IMR-90 (cell line): Measurements from ENCODE around the gene ZEB2. TPM values are rescaled to one million over a fixed set of nuclear protein-coding genes. Genes with fewer than 3 reads are reported as not detected.
A peak's percentile ranks its signal among the peaks of the same experiment; 100 is the strongest.

Experiments used
- ATAC-seq: fragments of 200-7000 bp; cut with Tn5 transposase; 2 replicates; pipeline ENCODE4 v1.9.1; 2020; ENCODE audit warnings: low read depth, mild to moderate bottlenecking, moderate library complexity
- BruUV-seq: library from RNA; stranded (reverse); fragments of 400-500 nt; replicated peaks from 2 replicates; lab custom pipeline; 2021; lab: Mats Ljungman, UMichigan
- CTCF ChIA-PET: fragments of 300-600 bp; formaldehyde crosslinking; extraction: SDS; loops from one replicate; lab custom pipeline; 2021; ENCODE audit warnings: antibody characterized with exemption; lab: Yijun Ruan, JAX
- POLR2A ChIA-PET: fragments of 300-600 bp; sonication (Branson Sonifier 250); formaldehyde crosslinking; loops from one replicate; lab custom pipeline; 2022; ENCODE audit warnings: antibody characterized with exemption; ENCODE audit not compliant: unreplicated experiment; lab: Charles Lee
- DNase-seq: peaks from one replicate; pipeline ENCODE4 v3.0.0; 2013
- H2AFZ ChIP-seq: replicated peaks from 2 replicates; pipeline ENCODE3; 2013; ENCODE audit warnings: low read length, mild to moderate bottlenecking; ENCODE audit not compliant: poor library complexity
- H2AK5ac ChIP-seq: 2 replicates; pipeline ENCODE4 v1.6.1; 2013; ENCODE audit warnings: low read depth, low read length, inconsistent platforms
- H2AK9ac ChIP-seq: replicated peaks from 2 replicates; pipeline ENCODE3; 2013; ENCODE audit warnings: mild to moderate bottlenecking, low read depth, low read length, moderate library complexity; ENCODE audit not compliant: poor library complexity
- H2BK120ac ChIP-seq: 2 replicates; pipeline ENCODE4 v1.6.1; 2013; ENCODE audit warnings: low read depth, low read length, inconsistent platforms
- H2BK15ac ChIP-seq: 3 replicates; pipeline ENCODE4 v1.6.1; 2013; ENCODE audit warnings: low read depth, low read length, inconsistent platforms
- H2BK20ac ChIP-seq: 2 replicates; pipeline ENCODE4 v1.6.1; 2013; ENCODE audit warnings: low read depth, mild to moderate bottlenecking, inconsistent platforms, low read length, moderate library complexity
- H2BK5ac ChIP-seq: 2 replicates; pipeline ENCODE4 v1.6.1; 2013; ENCODE audit warnings: mild to moderate bottlenecking, low read depth, low read length, inconsistent platforms; ENCODE audit not compliant: poor library complexity, severe bottlenecking
- H3K14ac ChIP-seq: replicated peaks from 2 replicates; pipeline ENCODE4 v1.6.1; 2013; ENCODE audit warnings: low read depth, low read length, inconsistent platforms
- H3K18ac ChIP-seq: 2 replicates; pipeline ENCODE4 v1.6.1; 2013; ENCODE audit warnings: low read depth, low read length, control low read depth
- H3K23ac ChIP-seq: 2 replicates; pipeline ENCODE4 v1.6.1; 2013; ENCODE audit warnings: low read depth, low read length, inconsistent platforms
- H3K27ac ChIP-seq: 2 replicates; pipeline ENCODE4 v1.5.1; 2013; ENCODE audit warnings: mild to moderate bottlenecking, control low read depth, low read length; ENCODE audit not compliant: insufficient read depth
- H3K27me3 ChIP-seq: 2 replicates; pipeline ENCODE4 v1.6.1; 2013; ENCODE audit warnings: low read length; ENCODE audit not compliant: control insufficient read depth, insufficient read depth
- H3K36me3 ChIP-seq: 2 replicates; pipeline ENCODE4 v1.6.1; 2013; ENCODE audit warnings: low read length, mixed read lengths; ENCODE audit not compliant: control insufficient read depth, insufficient read depth
- H3K4ac ChIP-seq: 2 replicates; pipeline ENCODE4 v1.6.1; 2013; ENCODE audit warnings: low read depth, low read length, inconsistent platforms
- H3K4me1 ChIP-seq: 2 replicates; pipeline ENCODE4 v1.6.1; 2013; ENCODE audit warnings: low read length, mixed read lengths; ENCODE audit not compliant: control insufficient read depth, insufficient read depth
- H3K4me2 ChIP-seq: 2 replicates; pipeline ENCODE4 v1.6.1; 2013; ENCODE audit warnings: low read depth, mild to moderate bottlenecking, control low read depth, low read length, moderate library complexity
- H3K4me3 ChIP-seq: 2 replicates; pipeline ENCODE4 v1.5.1; 2013; ENCODE audit warnings: low read depth, mild to moderate bottlenecking, control low read depth, low read length, moderate library complexity; ENCODE audit not compliant: insufficient read depth
- H3K56ac ChIP-seq: 2 replicates; pipeline ENCODE4 v1.6.1; 2013; ENCODE audit warnings: low read length, inconsistent platforms; ENCODE audit not compliant: insufficient read depth; ENCODE audit errors: extremely low read depth
- H3K79me1 ChIP-seq, 2 experiments: 2 replicates each; pipeline ENCODE4 v1.6.1; 2013; ENCODE audit warnings: low read length in 2 of 2, inconsistent platforms in 1 of 2, low read depth in 1 of 2
- H3K9ac ChIP-seq: 2 replicates; pipeline ENCODE4 v1.6.1; 2013; ENCODE audit warnings: low read depth, low read length, control low read depth
- H3K9me1 ChIP-seq: 2 replicates; pipeline ENCODE4 v1.6.1; 2013; ENCODE audit warnings: low read length, inconsistent platforms; ENCODE audit not compliant: insufficient read depth
- H3K9me3 ChIP-seq: 2 replicates; pipeline ENCODE4 v1.6.1; 2013; ENCODE audit warnings: low read length; ENCODE audit not compliant: control insufficient read depth, insufficient read depth
- H4K20me1 ChIP-seq: 2 replicates; pipeline ENCODE4 v1.6.1; 2013; ENCODE audit warnings: low read length, inconsistent platforms; ENCODE audit not compliant: insufficient read depth
- H4K5ac ChIP-seq: 2 replicates; pipeline ENCODE4 v1.6.1; 2013; ENCODE audit warnings: mild to moderate bottlenecking, low read depth, low read length, control low read depth
- H4K8ac ChIP-seq, 2 experiments: 2 replicates each; pipeline ENCODE4 v1.6.1; 2013; ENCODE audit warnings: low read depth in 2 of 2, low read length in 2 of 2, control low read depth in 1 of 2, inconsistent platforms in 1 of 2
- H4K91ac ChIP-seq: 2 replicates; pipeline ENCODE4 v1.6.1; 2013; ENCODE audit warnings: low read depth, low read length, inconsistent platforms; ENCODE audit not compliant: insufficient read depth
- BHLHE40 ChIP-seq: fragments of 150-350 bp; IDR thresholded peaks from 2 replicates; pipeline ENCODE4 v1.6.1; 2016; ENCODE audit warnings: mild to moderate bottlenecking, low read depth, low read length
- CHD1 ChIP-seq: IDR thresholded peaks from 2 replicates; pipeline ENCODE4 v1.6.1; 2012; ENCODE audit warnings: low read depth, low read length, improper control_type of control experiment
- FOS ChIP-seq: fragments of 150-350 bp; IDR thresholded peaks from 2 replicates; pipeline ENCODE4 v1.6.1; 2016; ENCODE audit warnings: low read depth, low read length
- MAFK ChIP-seq: IDR thresholded peaks from 2 replicates; pipeline ENCODE4 v1.6.1; 2012; ENCODE audit warnings: low read depth, low read length, improper control_type of control experiment
- MAZ ChIP-seq: IDR thresholded peaks from 2 replicates; pipeline ENCODE4 v1.6.1; 2012; ENCODE audit warnings: low read depth, mild to moderate bottlenecking, low read length, improper control_type of control experiment, moderate library complexity, borderline replicate concordance
- POLR2A ChIP-seq: IDR thresholded peaks from 2 replicates; pipeline ENCODE4 v1.6.1; 2012; ENCODE audit warnings: mild to moderate bottlenecking, low read depth, low read length
- RAD21 ChIP-seq: IDR thresholded peaks from 2 replicates; pipeline ENCODE4 v1.6.1; 2012; ENCODE audit warnings: low read length, improper control_type of control experiment
- RCOR1 ChIP-seq: IDR thresholded peaks from 2 replicates; pipeline ENCODE4 v1.6.1; 2012; ENCODE audit warnings: mild to moderate bottlenecking, low read length, improper control_type of control experiment; ENCODE audit not compliant: insufficient replicate concordance
- SMC3 ChIP-seq: fragments of 150-350 bp; IDR thresholded peaks from 2 replicates; pipeline ENCODE4 v1.6.1; 2016; ENCODE audit warnings: low read depth, mild to moderate bottlenecking, antibody characterized with exemption, low read length, moderate library complexity
- WGBS, 2 experiments: methylation state at CpG; one replicate each; pipeline versions ENCODE4 v1.1.5 to v1.1.7; 2013; ENCODE audit warnings: missing lambda C conversion rate in 2 of 2; ENCODE audit not compliant: insufficient read length in 1 of 2; ENCODE audit errors: extremely low coverage in 2 of 2; 5-methylcytosine and 5-hydroxymethylcytosine counted together
- dilution Hi-C: fragments of 300-500 bp; cut with HindIII; formaldehyde crosslinking; loops from one replicate; pipeline ENCODE4 v1.14.3; 2018; ENCODE audit warnings: low sequenced_read_pairs; ENCODE audit not compliant: unreplicated experiment
- in situ Hi-C: fragments of 300-500 bp; cut with MboI; formaldehyde crosslinking; loops from 3 replicates; pipeline ENCODE4 v1.14.3; 2019; ENCODE audit warnings: low sequenced_read_pairs, inconsistent platforms, mixed read lengths
- intact Hi-C: fragments of 100-400 bp; cut with micrococcal nuclease; formaldehyde crosslinking; loops from 2 replicates; pipeline ENCODE4 v1.10.0; 2022
- polyA plus RNA-seq, 3 experiments: library from polyadenylated mRNA; depleted of rRNA; stranded (reverse); fragments of >200 nt; gene quantifications; 2 replicates each; pipeline ENCODE4 v1.2.3, GENCODE V29; 2012; ENCODE audit warnings: low replicate concordance in 1 of 3
- total RNA-seq: library from RNA; depleted of rRNA; stranded (reverse); fragments of >200 nt; gene quantifications from 2 replicates; pipeline ENCODE4 v1.2.3, GENCODE V29; 2012
- TF ChIP-seq, protein P1 (sequence below): fragments of 150-350 bp; IDR thresholded peaks from 2 replicates; pipeline ENCODE4 v1.6.1; 2017; ENCODE audit warnings: mild to moderate bottlenecking, antibody characterized with exemption, low read length, low read depth

ZEB2 gene
- total and polyA plus RNA-seq, 2 of the 4 experiments (the other 2 are of a cell fraction): 22.4 to 50.9 TPM

DNA sequence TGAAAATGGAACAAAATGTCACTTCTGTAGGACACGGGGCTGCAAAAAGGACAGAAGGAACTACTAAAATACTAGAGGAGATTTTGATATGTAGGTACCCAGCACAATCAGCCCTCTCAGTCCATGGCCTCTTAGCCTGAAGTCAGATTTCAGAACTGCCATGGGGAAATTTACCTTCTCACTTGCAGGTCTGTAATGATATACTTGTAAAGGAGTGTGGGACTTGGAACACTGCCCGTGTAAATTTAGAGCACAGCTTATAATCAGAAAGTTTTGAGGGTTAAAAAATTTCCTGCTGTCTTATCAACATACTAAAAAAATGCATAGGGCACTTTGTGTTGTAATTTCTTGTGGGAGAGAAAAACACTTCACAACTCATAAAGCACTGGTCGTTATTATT lies 60.6 kb downstream of the ZEB2 start:
- intact Hi-C loops: loop anchor here (5.0 kb wide), 1 partner anchor 127 kb away; a partner anchor contains a TSS
- ChIA-PET CTCF (no interaction called here), POLR2A (no interaction called here)
- Histone ChIP-seq H3K9ac (peak overlapping the region; percentile 38; the same call in 1 of the 2 replicates), H3K36me3 (no peaks in the 10 kb centered on the region; the same call in 1 of the 2 replicates), H3K4me2 (no peak overlapping the region), H3K79me1 (peaks cover 17 to 53% of the 10 kb centered on the region in 2 experiments), H3K14ac (no peak overlapping the region), H3K4ac (no peak overlapping the region), H2AK9ac (no peak overlapping the region), H4K8ac (no peak overlapping the region), H3K23ac (no peak overlapping the region), H3K27me3 (no peaks in the 10 kb centered on the region), H3K4me3 (no peak overlapping the region), H2BK120ac (no peak overlapping the region), H2AK5ac (no peak overlapping the region), H3K4me1 (peaks cover 17% of the 10 kb centered on the region), H3K18ac (no peak overlapping the region), H3K27ac (no peak overlapping the region), H4K5ac (no peak overlapping the region), H3K56ac (no peak overlapping the region), H2AFZ (no peak overlapping the region), H2BK20ac (no peak overlapping the region), H3K9me3 (no peaks in the 10 kb centered on the region), H4K20me1 (0 out of 2 replicates have a peak, but pooled peaks cover 7% of the 10 kb centered on the region), H2BK15ac (no peak overlapping the region), H3K9me1 (peaks cover 9% of the 10 kb centered on the region), H4K91ac (no peak overlapping the region), H2BK5ac (no peak overlapping the region)
- BruUV-seq: no TSS peak
- ATAC-seq (no peak), DNase-seq (no peak)
- in situ Hi-C loops: no loop called here
- no CpG with 5 or more reads among the region's 3 CpGs for WGBS, 2 experiments
- dilution Hi-C loops: no loop called here
- TF ChIP-seq MAZ (no peak), RCOR1 (no peak), MAFK (no peak), SMC3 (no peak), RAD21 (no peak), BHLHE40 (no peak), POLR2A (no peak), FOS (no peak), CHD1 (no peak)
- TF ChIP-seq, protein P1, sequence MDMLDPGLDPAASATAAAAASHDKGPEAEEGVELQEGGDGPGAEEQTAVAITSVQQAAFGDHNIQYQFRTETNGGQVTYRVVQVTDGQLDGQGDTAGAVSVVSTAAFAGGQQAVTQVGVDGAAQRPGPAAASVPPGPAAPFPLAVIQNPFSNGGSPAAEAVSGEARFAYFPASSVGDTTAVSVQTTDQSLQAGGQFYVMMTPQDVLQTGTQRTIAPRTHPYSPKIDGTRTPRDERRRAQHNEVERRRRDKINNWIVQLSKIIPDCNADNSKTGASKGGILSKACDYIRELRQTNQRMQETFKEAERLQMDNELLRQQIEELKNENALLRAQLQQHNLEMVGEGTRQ: no peak
